Activated CD4-positive, CD25-positive, alpha-beta regulatory T cell treated with anti-CD3 and anti-CD28 coated beads, Interleukin-2, amount 50 U/mL, for 16 hours (primary cell): ENCODE data around the gene TRMT61B.

Source experiments
- DNase-seq: peaks from one replicate; pipeline ENCODE4 v3.0.0-alpha.2; 2020; ENCODE audit warnings: low read depth, low spot score

Gene TRMT61B

DNA sequence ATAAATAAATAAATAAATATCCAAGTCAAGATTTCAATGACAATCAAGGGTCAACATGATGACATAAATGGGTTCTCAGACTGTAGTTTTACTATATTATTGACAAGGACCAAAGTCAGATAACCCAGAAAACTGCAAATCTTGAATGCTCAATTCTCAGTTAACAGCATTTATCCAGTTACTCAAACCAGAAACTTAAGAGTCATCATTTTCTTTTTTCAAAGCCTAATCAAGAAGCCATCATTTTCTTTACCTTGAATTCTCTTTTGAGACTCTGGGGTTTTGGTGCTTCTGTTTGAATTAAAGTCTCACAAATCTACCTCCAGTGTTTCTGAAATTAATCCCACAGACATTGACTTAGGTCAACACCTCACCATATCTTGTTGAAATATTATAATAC, 14.1 kb downstream of the TRMT61B start:
- DNase-seq: no peak

DNA sequence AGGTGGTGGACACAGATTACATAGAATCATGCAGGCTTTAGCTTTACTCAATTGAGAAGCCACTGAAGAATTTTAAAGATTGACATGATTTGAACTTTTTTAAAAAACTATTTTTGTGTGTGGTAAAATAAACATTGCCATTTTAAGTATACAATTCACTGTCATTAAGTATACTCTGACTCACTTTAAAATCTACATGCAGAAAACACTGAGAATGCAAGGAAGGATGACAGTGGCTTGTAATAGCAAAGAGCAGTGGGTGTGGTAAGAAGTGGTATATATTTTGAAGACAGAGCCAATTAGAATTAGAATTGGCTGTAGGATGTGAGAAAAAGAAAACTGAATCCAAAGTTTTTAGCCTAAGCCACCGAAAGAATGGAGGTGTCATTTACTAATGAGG, 14.9 kb downstream of the TRMT61B start:
- DNase-seq: no peak

DNA sequence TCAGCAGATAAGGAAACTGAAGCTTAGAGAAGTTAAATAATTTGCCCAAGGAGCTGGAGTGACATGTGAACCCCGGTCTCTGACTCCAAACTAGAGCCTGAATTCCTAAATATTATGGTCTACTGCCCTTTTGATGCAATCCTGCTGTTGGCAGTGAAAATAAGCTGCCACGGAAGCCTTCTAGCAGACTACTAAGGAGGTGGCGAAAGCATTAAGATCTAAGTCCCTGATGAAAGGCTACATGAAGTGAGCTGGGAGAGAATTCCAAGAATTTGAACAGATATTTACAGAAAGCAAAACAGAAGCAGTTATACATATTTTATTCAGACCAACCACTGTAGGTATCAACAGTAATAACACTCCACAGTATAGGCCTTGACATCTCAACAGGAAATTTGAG, 28.1 kb downstream of the TRMT61B start:
- DNase-seq: no peak

DNA sequence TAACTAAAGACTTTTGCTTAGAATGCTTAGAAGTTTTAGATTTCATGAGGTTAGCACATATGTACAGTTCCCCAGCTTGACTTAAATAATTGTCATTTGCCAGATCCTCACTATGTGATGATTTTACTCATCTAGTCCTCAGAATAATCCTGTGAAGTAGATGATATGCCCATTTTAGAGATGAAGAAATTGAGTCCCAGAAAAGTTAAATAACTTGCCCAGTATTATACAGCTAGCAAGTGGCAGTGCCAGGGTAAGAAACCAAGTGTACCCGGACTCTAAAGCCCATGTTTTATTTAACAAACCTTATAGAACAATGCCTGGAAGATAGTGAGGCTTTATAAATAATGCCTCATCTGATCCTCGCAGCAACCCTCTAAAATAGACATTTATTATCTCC, 31.1 kb downstream of the TRMT61B start:
- DNase-seq: no peak

DNA sequence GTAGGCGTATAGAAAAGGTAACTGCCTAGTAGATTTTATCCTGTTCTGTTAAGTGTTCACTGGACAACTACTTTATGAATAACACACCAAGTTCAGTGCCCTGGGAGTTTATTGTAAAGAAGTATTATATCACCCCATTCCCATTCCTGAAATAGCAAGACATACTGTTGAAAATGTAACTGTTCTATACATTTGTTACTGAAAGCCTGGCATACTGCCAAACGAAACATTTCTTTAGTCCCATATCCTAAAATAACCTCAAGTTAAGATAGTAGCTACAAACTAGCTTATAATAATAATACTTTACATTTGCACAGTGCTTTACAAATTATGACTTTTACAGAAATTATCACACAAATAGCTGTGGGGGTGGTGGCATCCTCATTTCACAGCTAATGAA, 34.3 kb downstream of the TRMT61B start:
- no peak for DNase-seq

DNA sequence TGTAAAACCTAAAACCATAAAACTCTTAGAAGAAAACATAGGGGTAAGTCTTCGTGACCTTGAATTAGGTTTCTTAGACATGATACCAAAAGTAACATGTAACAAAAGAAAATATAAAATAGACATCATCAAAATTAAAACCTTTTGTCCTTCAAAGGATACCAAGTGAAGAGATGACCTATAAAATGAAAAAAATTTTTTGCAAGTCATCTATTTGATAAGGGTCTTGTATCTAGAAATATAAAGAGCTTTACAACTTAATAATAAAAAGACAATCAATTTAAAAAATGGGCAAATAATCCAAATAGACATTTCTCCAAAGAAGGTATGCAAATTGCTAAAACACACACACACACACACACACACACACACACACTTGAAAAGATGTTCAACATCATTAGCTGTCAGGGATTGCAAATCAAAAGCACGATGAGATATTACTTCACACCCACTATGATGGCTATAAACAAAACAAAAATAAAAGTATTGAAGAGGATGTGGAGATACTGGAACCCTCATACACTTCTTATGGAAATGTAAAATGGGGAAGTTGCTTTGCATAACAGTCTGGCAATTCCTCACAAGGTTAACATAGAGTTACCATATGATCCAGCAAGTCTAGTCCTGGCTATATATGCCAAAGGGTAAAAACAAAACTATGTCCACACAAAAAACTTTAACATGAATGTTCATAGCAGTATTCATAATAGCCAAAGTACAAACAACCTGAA, 36.2 kb downstream of the TRMT61B start:
- DNase-seq: no peak

DNA sequence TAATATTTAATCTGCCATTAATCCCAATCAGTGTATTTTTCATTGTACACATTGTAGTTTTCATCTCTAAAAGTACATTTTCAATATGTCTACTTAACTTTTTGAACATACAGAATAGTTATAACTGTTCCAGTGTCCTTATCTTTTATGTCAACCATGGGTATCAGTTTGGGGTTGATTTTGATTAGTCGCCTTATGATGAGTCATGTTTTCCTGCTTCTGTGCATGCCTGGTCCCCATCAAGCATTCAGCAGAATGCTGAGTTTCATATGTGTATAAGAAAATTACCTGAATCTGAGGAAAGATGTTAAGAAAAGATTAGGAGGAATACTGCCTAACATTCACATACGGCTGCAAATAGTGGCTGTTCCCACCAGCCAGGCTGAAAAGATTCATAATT, 41.7 kb downstream of the TRMT61B start:
- no peak for DNase-seq

DNA sequence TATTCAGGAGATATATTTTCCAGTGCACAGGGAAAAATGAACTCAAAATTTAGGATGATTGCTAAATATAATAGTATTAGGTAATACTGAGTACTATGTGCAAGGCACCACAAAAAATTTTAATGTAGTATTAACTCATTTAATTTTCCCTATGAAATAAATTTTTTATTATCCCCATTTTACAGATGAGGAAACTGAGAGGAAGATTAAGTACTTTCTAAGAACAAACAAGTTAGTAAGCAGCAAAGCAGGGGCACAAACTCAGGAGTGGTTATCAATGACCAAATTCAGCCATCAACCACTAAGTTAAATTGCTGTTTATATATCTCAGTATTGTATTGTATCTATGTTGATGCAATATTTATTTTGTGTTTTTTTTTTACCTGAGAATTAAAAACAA, 45.2 kb downstream of the TRMT61B start:
- no peak for DNase-seq

DNA sequence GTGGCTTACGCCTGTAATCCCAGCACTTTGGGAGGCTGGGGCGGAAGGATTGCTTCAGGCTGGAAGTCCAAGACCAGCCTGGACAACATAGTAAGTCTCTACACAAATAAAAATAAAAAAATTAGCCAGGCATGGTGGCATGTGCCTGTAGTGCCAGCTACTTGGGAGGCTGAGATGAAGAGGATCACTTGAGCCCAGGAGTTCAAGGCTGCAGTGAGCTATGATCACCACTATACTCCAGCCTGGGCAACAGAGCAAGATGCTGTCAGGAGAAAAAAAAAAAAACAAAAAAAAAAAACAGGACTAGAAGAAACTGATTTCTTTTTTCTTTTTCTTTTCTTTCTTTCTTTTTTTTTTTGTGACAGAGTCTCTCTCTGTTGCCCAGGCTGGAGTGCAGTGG, 45.9 kb downstream of the TRMT61B start:
- DNase-seq: no peak

DNA sequence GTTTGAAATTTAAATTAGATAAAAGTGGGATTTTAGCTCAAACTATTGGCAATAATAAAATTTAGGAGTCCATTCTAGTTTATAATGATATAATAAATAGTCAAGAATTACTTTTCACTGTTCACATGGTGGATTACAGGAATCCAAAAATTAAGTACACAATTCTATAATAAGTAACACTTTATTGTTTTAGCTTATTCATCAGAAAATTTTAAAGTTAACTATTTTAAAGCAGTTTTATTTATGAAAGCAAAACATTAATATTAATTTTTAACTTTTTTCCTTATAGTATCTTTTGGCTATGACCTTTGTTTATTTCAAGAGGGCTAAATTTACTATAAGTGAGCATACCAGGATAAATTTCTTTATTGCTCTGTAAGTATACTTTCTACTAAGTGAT, 48.1 kb downstream of the TRMT61B start:
- DNase-seq: no peak

DNA sequence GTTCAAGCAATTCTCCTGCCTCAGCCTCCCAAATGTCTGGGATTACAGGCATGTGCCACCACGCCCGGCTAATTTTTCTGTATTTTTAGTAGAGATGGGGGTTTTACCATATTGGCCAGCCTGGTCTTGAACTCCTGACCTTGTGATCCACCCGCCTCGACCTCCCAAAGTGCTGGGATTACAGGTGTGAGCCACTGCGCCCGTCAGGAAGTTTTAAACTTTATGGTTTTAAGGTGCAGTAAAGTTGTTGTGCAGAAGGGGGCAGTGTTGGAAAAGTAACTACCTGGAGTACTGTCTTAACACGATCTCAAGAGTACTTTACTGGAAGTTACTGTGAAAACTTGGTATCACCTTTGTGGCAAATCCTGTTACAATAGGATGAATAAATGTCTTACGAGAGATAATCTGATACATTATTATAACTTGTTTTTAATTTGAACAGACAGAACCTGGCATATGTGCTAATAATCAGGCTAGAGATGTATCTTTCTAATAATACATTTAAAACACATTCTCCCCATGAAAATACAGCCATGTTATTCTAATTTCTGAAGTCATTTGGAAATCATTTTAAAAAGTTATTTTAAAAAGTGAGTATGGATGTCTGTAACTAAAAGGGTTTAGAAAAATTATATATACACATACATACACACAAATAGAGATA, 48.7 kb downstream of the TRMT61B start:
- DNase-seq: peak; percentile 41

DNA sequence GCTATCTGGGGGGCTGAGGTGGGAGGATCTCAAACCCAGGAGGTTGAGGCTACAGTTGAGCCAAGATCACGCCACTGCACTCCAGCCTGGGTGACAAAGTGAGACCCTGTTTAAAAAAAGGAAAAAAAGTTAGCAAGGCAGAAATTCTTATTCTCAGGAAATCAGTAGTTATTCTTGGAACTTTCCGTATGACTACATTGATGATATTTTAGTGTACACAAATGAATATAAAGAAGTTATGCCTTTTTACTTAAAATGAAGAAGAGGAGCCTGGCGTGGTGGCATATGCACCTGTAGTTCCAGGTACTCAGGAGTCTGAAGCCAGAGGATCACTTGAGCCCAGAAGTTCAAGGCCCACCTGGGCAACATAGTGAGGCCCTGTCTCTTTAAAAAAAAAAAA, 52.1 kb downstream of the TRMT61B start:
- no peak for DNase-seq

DNA sequence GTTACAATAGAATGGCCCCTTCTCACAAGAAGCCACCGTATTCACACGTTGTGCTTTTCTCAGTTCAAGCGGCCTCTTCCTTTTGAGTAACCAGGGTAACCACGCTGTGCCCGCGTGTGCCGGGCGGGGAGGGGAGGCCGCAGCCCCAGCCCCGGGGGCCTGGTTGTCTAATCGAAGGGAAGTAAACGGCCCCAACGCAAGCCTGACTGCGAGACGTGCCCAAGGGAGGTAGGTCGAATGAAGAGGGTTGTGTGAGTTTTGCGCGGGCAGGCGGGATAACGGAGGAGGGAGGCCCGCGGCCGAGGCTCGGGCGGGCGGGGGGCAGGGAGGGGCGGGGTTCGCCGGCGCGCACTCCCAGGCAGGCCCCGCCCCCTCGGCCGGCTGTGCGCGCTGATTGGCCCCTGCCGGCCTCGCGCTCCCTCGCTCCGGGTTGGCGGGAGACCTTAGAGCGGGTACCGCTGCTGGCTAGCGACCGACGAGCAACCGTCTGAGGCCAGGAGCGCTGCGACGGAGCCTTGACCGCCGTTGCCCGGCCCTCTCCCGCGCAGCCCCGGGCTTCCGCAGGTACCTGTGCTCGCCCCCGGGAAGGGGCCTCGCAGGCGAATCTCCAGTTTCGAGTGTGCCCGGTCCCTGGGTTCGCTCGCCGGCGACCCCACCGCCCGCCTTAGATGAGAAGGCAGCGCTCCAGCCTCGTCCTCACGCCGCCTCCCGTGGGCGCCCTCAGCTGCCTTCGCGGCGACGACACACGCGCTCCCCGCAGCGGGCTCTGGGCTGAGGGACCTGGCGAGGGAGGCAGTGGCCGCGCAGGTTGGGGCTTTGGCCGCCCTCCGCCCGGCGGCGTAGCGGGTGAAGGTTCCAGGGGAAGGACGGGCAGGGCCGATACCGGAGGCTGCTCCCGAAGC, 59.5 kb downstream of the TRMT61B start, which contains the start of gene SPDYA:
Gene SPDYA (plus strand): TSS at position 451 of the 902 bp plus-strand sequence. CDS start 5,181 bp downstream, outside the sequence.
- DNase-seq: peak; percentile 54

DNA sequence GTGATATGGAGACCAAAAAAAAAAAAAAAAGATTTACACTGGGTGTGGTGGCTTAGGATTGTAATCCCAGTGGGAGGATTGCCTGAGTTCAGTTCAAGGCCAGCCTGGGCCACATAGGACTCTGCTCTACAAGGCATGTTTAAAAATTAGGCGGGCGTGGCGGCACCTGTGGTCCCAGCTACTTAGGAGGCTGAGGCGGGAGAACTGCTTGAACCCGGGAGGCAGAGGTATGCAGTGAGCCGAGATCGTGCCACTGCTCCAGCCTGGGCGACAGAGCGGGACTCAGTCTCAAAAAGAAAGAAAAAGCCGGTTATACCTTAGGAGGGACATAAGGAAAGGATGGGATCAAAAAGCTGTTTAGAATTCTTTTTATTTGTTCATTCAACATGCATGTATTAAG, 60.2 kb downstream of the TRMT61B start:
- DNase-seq: no peak

DNA sequence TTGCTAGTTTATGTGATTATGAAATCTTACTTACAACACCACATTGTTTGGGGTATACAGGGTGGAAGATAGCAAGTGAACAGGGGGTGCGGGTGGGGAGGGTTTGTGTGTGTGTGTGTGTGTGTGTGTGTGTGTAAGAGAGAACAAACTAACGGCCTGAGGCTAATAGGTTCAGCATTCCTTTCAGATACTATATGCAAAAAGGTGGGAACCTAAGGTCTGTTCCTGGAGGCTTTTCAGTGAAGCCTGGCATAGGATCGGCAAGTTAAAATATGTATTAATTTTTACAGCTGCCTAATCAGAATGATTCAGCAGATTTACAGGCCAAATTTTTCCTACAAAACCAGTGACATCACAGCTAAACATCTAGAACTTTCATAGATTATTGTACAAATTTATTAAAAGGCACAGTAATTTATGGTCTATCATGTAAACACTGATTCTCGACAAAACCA, 67.1 kb downstream of the TRMT61B start:
- DNase-seq: no peak

DNA sequence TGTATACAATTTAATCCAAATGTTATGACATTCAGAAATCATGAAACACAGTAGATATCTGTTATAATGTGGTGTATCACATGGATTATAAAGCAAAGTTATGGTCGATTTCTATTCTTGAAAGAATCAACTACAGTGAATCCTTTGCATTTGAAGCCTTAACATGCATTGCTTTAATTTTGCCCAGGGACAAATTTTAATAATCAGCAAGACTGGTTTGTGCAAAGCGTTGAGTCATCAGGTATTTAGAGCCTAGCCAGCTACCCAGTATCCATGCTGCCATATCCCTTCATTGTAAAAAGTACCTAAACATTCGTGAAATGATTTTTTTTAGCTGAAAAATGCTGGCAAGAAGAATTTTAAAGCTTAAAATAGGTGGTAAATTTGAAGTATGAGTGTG, 68.4 kb downstream of the TRMT61B start:
- DNase-seq: no peak
